Breast epithelium (tissue), 3 donors: ENCODE measurements around the gene BCAT1.

Experiments used
- CTCF ChIP-seq, 3 donors: fragments of 450-650 bp; IDR thresholded peaks; one replicate each; pipeline ENCODE4 v1.5.1; 2016 to 2017; ENCODE audit warnings: antibody characterized with exemption in 3 of 3, mild to moderate bottlenecking in 3 of 3, moderate library complexity in 3 of 3
- POLR2A ChIP-seq: fragments of 450-650 bp; IDR thresholded peaks from one replicate; pipeline ENCODE4 v1.6.1; 2016; ENCODE audit warnings: antibody characterized with exemption, mild to moderate bottlenecking, moderate library complexity
- POLR2AphosphoS5 ChIP-seq, 3 donors: sonication (generic); formaldehyde crosslinking; IDR thresholded peaks; one replicate each; pipeline ENCODE4 v1.6.1; 2017; ENCODE audit warnings: antibody characterized with exemption in 3 of 3

- TF ChIP-seq CTCF (IDR thresholded peaks at IDR 0.05) (no peak), POLR2A (no peak), POLR2AphosphoS5 (IDR thresholded peaks at IDR 0.05) (no peak)
Observed at GRCh38 chr12:24997496-24997895, 48.6 kb upstream of the BCAT1 start.
